ENCODE results near the gene KLHL26. TPM values are rescaled to one million over a fixed set of nuclear protein-coding genes. Genes with fewer than 3 reads are reported as not detected.

Gene KLHL26
- total and polyA plus RNA-seq, 2 of the 4 experiments (the other 2 are of a cell fraction) = 2.2 to 4.7 TPM

GRCh38 chr19:18715416-18715815 is 78.6 kb downstream of the KLHL26 start:
- ATAC-seq (ENCODE audit: low read depth) (no peak), DNase-seq (no peak)
- H4K20me1 ChIP-seq (ENCODE audit: insufficient read depth, low read length) = peaks cover 36% of the 10 kb centered on the region

More at GRCh38 chr19:18715416-18715815, 78.6 kb downstream of the KLHL26 start:
- Histone ChIP-seq H3K23ac (ENCODE audit: low read depth, low read length) (no peak overlapping the region), H3K79me1 (ENCODE audit: low read depth in 1 of 2, low read length in 2 of 2) (peaks cover 5 to 14% of the 10 kb centered on the region in 2 experiments; a peak in 2 of 4 replicates), H2BK15ac (ENCODE audit: low read depth, low read length) (no peak overlapping the region), H2BK120ac (ENCODE audit: low read depth, low read length) (no peak overlapping the region), H3K9me1 (ENCODE audit: insufficient read depth, low read length) (peaks cover 3% of the 10 kb centered on the region; the same call in 1 of the 2 replicates), H2BK20ac (ENCODE audit: low read depth, low read length) (no peak overlapping the region), H3K9ac (ENCODE audit: low read depth, low read length) (no peak overlapping the region), H3K4me2 (ENCODE audit: low read depth, low read length) (no peak overlapping the region), H3K18ac (ENCODE audit: low read depth, low read length) (no peak overlapping the region), H3K56ac (ENCODE audit: extremely low read depth, insufficient read depth, low read length) (no peak overlapping the region), H2AK5ac (ENCODE audit: low read depth, low read length) (no peak overlapping the region), H4K8ac (ENCODE audit: low read depth in 2 of 2, low read length in 2 of 2) (no peak overlapping the region), H3K27me3 (ENCODE audit: control insufficient read depth, insufficient read depth, low read length) (no peaks in the 10 kb centered on the region), H3K4ac (ENCODE audit: low read depth, low read length) (no peak overlapping the region), H3K14ac (replicated peaks; ENCODE audit: low read depth, low read length) (no peak overlapping the region), H3K4me3 (ENCODE audit: insufficient read depth, low read depth, low read length) (no peak overlapping the region), H3K9me3 (ENCODE audit: control insufficient read depth, insufficient read depth, low read length) (no peaks in the 10 kb centered on the region), H2BK5ac (ENCODE audit: low read depth, low read length, poor library complexity, severe bottlenecking) (no peak overlapping the region), H2AFZ (replicated peaks; ENCODE audit: low read length, poor library complexity) (no peak overlapping the region), H3K27ac (ENCODE audit: insufficient read depth, low read length) (no peak overlapping the region), H4K5ac (ENCODE audit: low read depth, low read length) (no peak overlapping the region), H4K91ac (ENCODE audit: insufficient read depth, low read depth, low read length) (no peak overlapping the region), H3K4me1 (ENCODE audit: control insufficient read depth, insufficient read depth, low read length) (peaks cover 11% of the 10 kb centered on the region; the same call in 1 of the 2 replicates), H3K36me3 (ENCODE audit: control insufficient read depth, insufficient read depth, low read length) (peaks cover 2% of the 10 kb centered on the region; the same call in 1 of the 2 replicates), H2AK9ac (replicated peaks; ENCODE audit: low read depth, low read length, poor library complexity) (no peak overlapping the region)
- no peak for TF ChIP-seq FOS (IDR thresholded peaks at IDR 0.05; ENCODE audit: low read depth, low read length)
- no peak for TF ChIP-seq MXI1 (IDR thresholded peaks at IDR 0.05; ENCODE audit: borderline replicate concordance, low read depth, low read length)
- TF ChIP-seq MAFK (IDR thresholded peaks at IDR 0.05; ENCODE audit: low read depth, low read length) = no peak
- no TSS peak for BruUV-seq (replicated peaks)
- dilution Hi-C loops (cut with HindIII; ENCODE audit: low sequenced_read_pairs, unreplicated experiment) = no loop called here
- POLR2A ChIA-PET (ENCODE audit: unreplicated experiment) = no interaction called here
- CTCF ChIA-PET = no interaction called here
- WGBS, 2 experiments (ENCODE audit: extremely low coverage in 2 of 2, insufficient read length in 1 of 2) = 93% methylated on average over 3 of the region's 5 CpGs; no CpG with 5 or more reads in 1 of the 2 experiments
- intact Hi-C loops (cut with micrococcal nuclease) = no loop called here
- in situ Hi-C loops (cut with MboI; ENCODE audit: low sequenced_read_pairs) = no loop called here

Data from IMR-90 (cell line).